WTC11 (cell line): ENCODE data around the gene SCNM1. TPM values are rescaled to one million over a fixed set of nuclear protein-coding genes. Genes with fewer than 3 reads are reported as not detected.

Experiments used
- ATAC-seq: fragments of 200-7000 bp; cut with Tn5 transposase; 2 replicates; pipeline ENCODE4 v1.10.0; 2021; ENCODE audit warnings: mild to moderate bottlenecking, moderate library complexity
- CTCF ChIA-PET: fragments of 300-600 bp; sonication (Branson Sonifier 250); formaldehyde crosslinking; loops from one replicate; lab custom pipeline; 2021; ENCODE audit warnings: antibody characterized with exemption; lab: Charles Lee
- POLR2A ChIA-PET: fragments of 350-600 bp; sonication (Branson Sonifier 250); formaldehyde crosslinking; loops from one replicate; lab custom pipeline; 2021; ENCODE audit warnings: antibody characterized with exemption; lab: Charles Lee
- DNase-seq: peaks from one replicate; pipeline ENCODE4 v3.0.0; 2021; ENCODE audit warnings: low spot score
- H3K27ac Mint-ChIP-seq: 2 replicates; pipeline ENCODE4 v1.8.0; 2021; ENCODE audit warnings: mixed read lengths
- H3K27me3 Mint-ChIP-seq: 2 replicates; pipeline ENCODE4 v1.8.0; 2021; ENCODE audit warnings: low read depth, mild to moderate bottlenecking, moderate library complexity, mixed read lengths
- H3K36me3 Mint-ChIP-seq: 2 replicates; pipeline ENCODE4 v1.8.0; 2021; ENCODE audit warnings: mixed read lengths
- H3K4me1 Mint-ChIP-seq: 2 replicates; pipeline ENCODE4 v1.8.0; 2022; ENCODE audit warnings: mixed read lengths
- H3K4me3 Mint-ChIP-seq: 2 replicates; pipeline ENCODE4 v1.8.0; 2021; ENCODE audit warnings: mild to moderate bottlenecking, moderate library complexity, mixed read lengths
- H3K9me3 Mint-ChIP-seq: 2 replicates; pipeline ENCODE4 v1.8.0; 2021; ENCODE audit warnings: mixed read lengths
- CDX4 ChIP-seq: fragments of 250-450 bp; sonication (Bioruptor Pico); IDR thresholded peaks from 2 replicates; pipeline ENCODE4 v1.9.0; 2021; ENCODE audit warnings: moderate library complexity, mild to moderate bottlenecking, inconsistent platforms, borderline replicate concordance
- ELF4 ChIP-seq: sonication (generic); formaldehyde crosslinking; IDR thresholded peaks from 2 replicates; pipeline ENCODE4 v1.8.1; 2022; ENCODE audit warnings: low read depth, mild to moderate bottlenecking, moderate library complexity, missing genetic modification reagents
- HMGA2 ChIP-seq: fragments of 250-450 bp; sonication (Bioruptor Pico); IDR thresholded peaks from 2 replicates; pipeline ENCODE4 v1.4.0; 2021; ENCODE audit warnings: mild to moderate bottlenecking, moderate library complexity
- JUN ChIP-seq: sonication (generic); formaldehyde crosslinking; IDR thresholded peaks from 2 replicates; pipeline ENCODE4 v1.8.0; 2023; ENCODE audit warnings: mild to moderate bottlenecking, missing genetic modification reagents
- TEAD1 ChIP-seq: sonication (generic); formaldehyde crosslinking; IDR thresholded peaks from 2 replicates; pipeline ENCODE4 v1.8.0; 2022; ENCODE audit warnings: mild to moderate bottlenecking, missing genetic modification reagents
- TP53 ChIP-seq: sonication (generic); formaldehyde crosslinking; IDR thresholded peaks from 2 replicates; pipeline ENCODE4 v1.8.1; 2023; ENCODE audit warnings: mild to moderate bottlenecking, missing genetic modification reagents
- ZBTB21 ChIP-seq: sonication (generic); formaldehyde crosslinking; IDR thresholded peaks from 2 replicates; pipeline ENCODE4 v1.8.1; 2023; ENCODE audit warnings: mild to moderate bottlenecking, missing genetic modification reagents, borderline replicate concordance
- ZMAT4 ChIP-seq: fragments of 250-450 bp; sonication (Bioruptor Pico); IDR thresholded peaks from 2 replicates; pipeline ENCODE4 v1.9.0; 2021; ENCODE audit warnings: mild to moderate bottlenecking
- ZNF232 ChIP-seq: sonication (generic); formaldehyde crosslinking; IDR thresholded peaks from 2 replicates; pipeline ENCODE4 v1.8.0; 2022; ENCODE audit warnings: mild to moderate bottlenecking, missing genetic modification reagents
- ZNF416 ChIP-seq: fragments of 250-450 bp; sonication (Bioruptor Pico); IDR thresholded peaks from 2 replicates; pipeline ENCODE4 v1.9.0; 2021; ENCODE audit warnings: mild to moderate bottlenecking, inconsistent platforms
- ZNF425 ChIP-seq: fragments of 250-450 bp; sonication (Bioruptor Pico); conservative IDR thresholded peaks from 2 replicates; pipeline ENCODE4 v1.9.0; 2021; ENCODE audit warnings: mild to moderate bottlenecking
- total RNA-seq: library from RNA; stranded (reverse); gene quantifications from 3 replicates; pipeline ENCODE4 v1.2.3, GENCODE V29; 2021
- TF ChIP-seq, protein P1 (sequence below): sonication (generic); formaldehyde crosslinking; IDR thresholded peaks from 2 replicates; pipeline ENCODE4 v1.8.0; 2022; ENCODE audit warnings: mild to moderate bottlenecking, missing genetic modification reagents
- TF ChIP-seq, protein P2 (sequence below): sonication (generic); formaldehyde crosslinking; IDR thresholded peaks from 2 replicates; pipeline ENCODE4 v1.8.0; 2022; ENCODE audit warnings: mild to moderate bottlenecking, missing genetic modification reagents
- TF ChIP-seq, protein P3 (sequence below): sonication (generic); formaldehyde crosslinking; IDR thresholded peaks from 2 replicates; pipeline ENCODE4 v1.8.1; 2023; ENCODE audit warnings: mild to moderate bottlenecking, moderate library complexity, missing genetic modification reagents

Gene SCNM1
- total RNA-seq, 1 experiment from 2014 or later: 45.3 TPM

DNA sequence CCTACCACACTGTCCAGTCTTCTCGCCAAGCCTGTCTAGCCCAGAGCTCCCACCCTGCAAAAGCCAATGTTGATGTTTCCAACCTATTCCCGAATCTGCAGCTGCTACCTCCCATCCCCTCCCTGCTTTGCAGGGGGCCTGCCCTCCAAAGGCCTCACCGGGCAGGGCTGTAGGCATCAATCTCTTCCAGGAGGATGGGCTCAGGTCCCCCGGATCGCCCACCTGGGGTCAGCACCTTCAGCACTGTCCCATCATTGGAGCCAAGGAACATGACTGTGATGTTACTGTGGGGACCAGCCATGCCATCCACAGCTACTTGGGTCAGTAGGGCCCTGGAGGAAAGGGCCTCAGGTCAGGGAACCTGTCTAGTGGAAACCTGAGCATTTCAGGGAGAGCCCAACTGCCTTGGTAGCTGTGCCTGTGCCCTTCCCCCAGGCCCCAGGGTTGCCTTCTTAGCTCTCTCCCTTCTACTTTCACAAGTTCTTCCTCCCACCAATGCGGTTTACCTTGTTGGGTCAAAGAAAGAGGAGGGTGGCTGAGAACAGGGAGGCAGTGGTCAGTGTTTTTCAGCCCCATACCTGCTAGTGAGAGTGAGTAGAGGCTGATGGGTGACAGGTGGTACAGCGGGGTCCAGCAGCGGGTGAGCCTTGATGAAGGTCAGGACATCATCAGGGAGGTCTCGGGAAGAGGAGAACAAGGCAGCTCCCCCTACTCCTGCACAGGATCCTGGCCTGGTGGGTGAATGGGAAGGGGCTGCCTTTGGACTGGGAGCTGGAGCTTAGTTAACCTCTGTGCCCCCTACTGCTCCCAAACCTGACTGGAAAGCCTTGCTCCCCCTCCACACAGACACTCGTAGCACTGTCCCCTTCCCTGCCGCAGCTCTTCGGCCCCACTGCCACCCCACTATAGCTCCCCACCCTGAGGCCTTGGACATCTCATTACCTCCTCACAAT, 30.2 kb upstream of the SCNM1 start (continued):
- TF ChIP-seq, protein P1, sequence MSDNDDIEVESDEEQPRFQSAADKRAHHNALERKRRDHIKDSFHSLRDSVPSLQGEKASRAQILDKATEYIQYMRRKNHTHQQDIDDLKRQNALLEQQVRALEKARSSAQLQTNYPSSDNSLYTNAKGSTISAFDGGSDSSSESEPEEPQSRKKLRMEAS (CRISPR knock-in tag): no peak
- TF ChIP-seq ELF4 (CRISPR knock-in tag): no peak
- TF ChIP-seq, all 79 proteins: peak for 0

DNA sequence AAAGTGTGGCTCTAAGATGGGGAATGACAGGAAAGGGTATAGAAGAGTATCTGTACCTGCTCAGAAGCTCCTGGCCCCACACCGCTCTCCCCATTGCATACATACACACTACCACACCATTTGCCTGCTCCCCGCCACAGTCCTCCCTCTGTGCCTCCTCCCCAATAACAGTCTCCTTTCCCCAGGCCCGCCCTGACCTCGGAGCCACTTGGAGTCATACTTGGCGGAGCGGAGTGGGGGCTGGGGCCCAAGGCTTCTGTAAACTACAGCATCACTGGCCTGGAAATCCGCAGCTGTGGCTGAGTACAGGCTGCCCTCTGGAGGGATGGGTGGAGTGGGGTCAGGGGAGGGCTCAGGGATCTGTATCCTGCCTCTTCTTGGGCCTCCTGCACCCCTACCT, 28.2 kb upstream of the SCNM1 start:
- Mint-ChIP-seq H3K9me3 (no peaks in the 10 kb centered on the region; the same call in 1 of the 2 replicates), H3K27me3 (peaks cover 23% of the 10 kb centered on the region), H3K36me3 (peaks cover 17% of the 10 kb centered on the region)
- DNase-seq: no peak
- no peak for TF ChIP-seq ZMAT4 (CRISPR knock-in tag)
- TF ChIP-seq, all 79 proteins: peak for 0
- ChIA-PET POLR2A (no interaction called here), CTCF (no interaction called here)
- Mint-ChIP-seq H3K27ac (no peak overlapping the region), H3K4me3 (no peak overlapping the region), H3K4me1 (peaks cover 4% of the 10 kb centered on the region)
- ATAC-seq: no peak

GRCh38 chr1:151142411-151143056, 23.4 kb upstream of the SCNM1 start:
- TF ChIP-seq, protein P2, sequence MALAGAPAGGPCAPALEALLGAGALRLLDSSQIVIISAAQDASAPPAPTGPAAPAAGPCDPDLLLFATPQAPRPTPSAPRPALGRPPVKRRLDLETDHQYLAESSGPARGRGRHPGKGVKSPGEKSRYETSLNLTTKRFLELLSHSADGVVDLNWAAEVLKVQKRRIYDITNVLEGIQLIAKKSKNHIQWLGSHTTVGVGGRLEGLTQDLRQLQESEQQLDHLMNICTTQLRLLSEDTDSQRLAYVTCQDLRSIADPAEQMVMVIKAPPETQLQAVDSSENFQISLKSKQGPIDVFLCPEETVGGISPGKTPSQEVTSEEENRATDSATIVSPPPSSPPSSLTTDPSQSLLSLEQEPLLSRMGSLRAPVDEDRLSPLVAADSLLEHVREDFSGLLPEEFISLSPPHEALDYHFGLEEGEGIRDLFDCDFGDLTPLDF (CRISPR knock-in tag): no peak
- TF ChIP-seq ZBTB21 (CRISPR knock-in tag): no peak
- TF ChIP-seq, protein P1 (CRISPR knock-in tag): no peak
- TF ChIP-seq TP53: no peak
- no peak for TF ChIP-seq HMGA2 (CRISPR knock-in tag)
- no peak for TF ChIP-seq TEAD1 (CRISPR knock-in tag)
- TF ChIP-seq JUN: no peak
- no peak for TF ChIP-seq ZNF416 (CRISPR knock-in tag)
- no peak for TF ChIP-seq CDX4 (CRISPR knock-in tag)
- TF ChIP-seq, protein P3, sequence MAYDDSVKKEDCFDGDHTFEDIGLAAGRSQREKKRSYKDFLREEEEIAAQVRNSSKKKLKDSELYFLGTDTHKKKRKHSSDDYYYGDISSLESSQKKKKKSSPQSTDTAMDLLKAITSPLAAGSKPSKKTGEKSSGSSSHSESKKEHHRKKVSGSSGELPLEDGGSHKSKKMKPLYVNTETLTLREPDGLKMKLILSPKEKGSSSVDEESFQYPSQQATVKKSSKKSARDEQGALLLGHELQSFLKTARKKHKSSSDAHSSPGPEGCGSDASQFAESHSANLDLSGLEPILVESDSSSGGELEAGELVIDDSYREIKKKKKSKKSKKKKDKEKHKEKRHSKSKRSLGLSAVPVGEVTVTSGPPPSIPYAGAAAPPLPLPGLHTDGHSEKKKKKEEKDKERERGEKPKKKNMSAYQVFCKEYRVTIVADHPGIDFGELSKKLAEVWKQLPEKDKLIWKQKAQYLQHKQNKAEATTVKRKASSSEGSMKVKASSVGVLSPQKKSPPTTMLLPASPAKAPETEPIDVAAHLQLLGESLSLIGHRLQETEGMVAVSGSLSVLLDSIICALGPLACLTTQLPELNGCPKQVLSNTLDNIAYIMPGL (CRISPR knock-in tag): no peak
- no peak for TF ChIP-seq ZNF232 (CRISPR knock-in tag)
- no peak for TF ChIP-seq ZNF425 (CRISPR knock-in tag)
- ChIA-PET POLR2A (interaction anchor here (1.4 kb wide), 1 partner anchor 11 kb away, joined by 5 read pairs; no protein-coding TSS in a partner anchor), CTCF (interaction anchor here (0.8 to 4.5 kb wide), 9 partner anchors 8 to 95 kb away, joined by 3 to 63 read pairs (median 24); partner anchors contain the start of genes C1orf56, GABPB2, LYSMD1 and TNFAIP8L2)
- H3K36me3 Mint-ChIP-seq: no peaks in the 10 kb centered on the region; the same call in 1 of the 2 replicates
- no peak overlapping the region for H3K4me3 Mint-ChIP-seq
- no peak overlapping the region for H3K27ac Mint-ChIP-seq
- ATAC-seq (no peak), DNase-seq (no peak)
- peaks cover 27% of the 10 kb centered on the region for H3K27me3 Mint-ChIP-seq
- no peaks in the 10 kb centered on the region for H3K9me3 Mint-ChIP-seq
- H3K4me1 Mint-ChIP-seq: peaks cover 36% of the 10 kb centered on the region
